Activated CD8-positive, alpha-beta memory T cell treated with anti-CD3 and anti-CD28 coated beads for 1 hour (primary cell): ENCODE results near the gene CHMP4A.
A peak's percentile ranks its signal among the peaks of the same experiment; 100 is the strongest.
"Not testable (repeated sequence)": the region's sequence is repeated elsewhere in the genome, so short reads cannot be mapped to it uniquely, and the experiment has no call there.

Source experiments
- DNase-seq, 2 donors: peaks; one replicate each; pipeline ENCODE4 v3.0.0-alpha.2; 2020; ENCODE audit warnings: low read depth in 1 of 2; ENCODE audit errors: extremely low read depth in 1 of 2

The CHMP4A gene

DNA sequence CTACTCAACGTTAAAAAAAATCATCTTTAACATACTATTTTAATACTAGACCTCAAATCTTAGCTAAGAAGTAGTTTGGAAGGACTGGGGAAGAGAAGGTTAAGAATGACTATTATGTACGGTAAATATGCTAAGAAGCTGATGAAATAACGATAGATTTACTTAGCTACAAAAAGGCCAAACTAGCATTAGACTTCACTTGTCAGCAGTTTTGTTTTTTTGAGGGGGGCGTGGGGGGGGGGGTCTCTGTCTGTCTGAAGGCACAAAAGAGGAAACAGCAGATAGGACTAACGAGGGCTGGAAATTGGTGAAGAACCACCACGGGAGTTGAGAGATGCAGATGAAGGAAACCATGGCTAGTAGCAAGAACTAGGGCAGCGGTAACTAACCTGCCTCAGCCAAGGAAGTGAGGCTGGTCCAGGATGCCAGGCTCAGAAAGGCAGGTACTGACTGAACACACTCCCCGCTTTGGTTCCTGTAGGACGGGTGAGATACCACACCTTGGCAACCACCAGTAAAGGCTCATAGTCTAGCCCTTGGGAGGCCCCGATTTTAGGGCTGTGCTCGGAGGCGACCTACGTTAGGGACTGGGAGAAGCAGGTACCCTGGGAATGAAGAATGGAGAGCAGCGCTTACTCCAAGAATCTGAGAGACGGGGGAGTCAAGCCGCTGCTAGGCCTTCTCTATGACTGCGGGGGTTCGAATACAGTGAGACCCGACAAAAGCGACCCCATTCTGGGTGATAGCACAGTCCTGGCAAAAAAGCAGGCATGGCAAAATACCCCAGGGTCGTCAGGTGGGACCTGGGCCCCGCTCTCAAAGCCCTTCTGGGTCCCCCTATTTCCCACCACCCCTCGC is 18.2 kb upstream of the CHMP4A start:
- DNase-seq = no peak

DNA sequence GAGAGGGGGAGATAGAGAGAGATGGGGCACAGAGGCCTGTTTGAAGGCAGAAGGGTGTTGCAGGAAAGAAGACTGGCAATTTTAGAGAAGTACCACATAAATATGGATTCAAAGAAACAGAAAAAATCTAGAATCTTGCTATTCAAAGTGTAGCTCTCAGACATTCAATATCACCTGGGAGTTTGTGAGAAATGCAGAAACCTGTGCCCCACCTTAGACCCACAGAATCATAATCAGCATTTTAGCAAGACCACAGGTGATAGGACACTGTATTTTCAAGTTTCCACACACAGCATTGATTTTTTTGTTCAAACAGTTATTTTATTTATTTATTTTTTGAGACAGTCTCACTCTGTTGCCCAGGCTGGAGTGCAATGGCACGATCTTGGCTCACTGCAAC is 15.6 kb upstream of the CHMP4A start:
- no peak for DNase-seq

DNA sequence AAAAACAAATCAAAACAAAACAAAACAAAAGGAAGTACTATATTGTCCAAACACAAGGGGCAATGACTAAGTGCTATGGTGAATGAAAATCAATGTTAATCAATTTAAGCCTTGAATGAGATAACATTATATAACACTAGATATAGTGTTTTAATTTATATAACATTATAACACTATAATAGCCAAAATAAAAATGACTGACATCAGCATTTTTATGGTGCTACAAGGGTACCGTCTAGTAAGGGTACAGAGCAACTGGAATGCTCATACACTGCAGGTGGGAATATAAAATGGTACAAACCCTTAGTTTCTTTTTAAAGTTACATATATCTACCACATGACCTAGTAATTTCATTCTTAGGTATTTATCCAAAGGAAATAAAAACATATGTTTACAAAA is 13.2 kb upstream of the CHMP4A start:
- no peak for DNase-seq

DNA sequence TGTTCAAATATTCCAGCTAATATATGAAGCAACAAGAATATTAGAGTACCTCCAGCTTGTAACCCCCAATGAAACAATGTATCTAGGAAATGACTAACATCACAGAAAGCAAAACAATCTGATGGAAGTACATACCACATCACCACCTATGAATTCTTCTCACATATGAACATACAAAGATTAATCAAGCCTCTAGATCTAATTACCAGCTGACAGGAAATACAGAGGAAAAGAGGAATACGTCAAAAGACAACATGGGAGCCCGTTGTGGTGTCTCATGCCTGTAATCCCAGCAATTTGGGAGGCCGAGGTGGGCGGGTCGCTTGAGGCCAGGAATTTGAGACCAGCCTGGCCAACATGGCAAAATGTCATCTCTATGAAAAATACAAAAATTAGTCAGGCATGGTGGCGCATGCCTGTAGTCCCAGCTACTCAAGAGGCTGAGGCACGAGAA is 11.4 kb upstream of the CHMP4A start:
- DNase-seq = no peak

DNA sequence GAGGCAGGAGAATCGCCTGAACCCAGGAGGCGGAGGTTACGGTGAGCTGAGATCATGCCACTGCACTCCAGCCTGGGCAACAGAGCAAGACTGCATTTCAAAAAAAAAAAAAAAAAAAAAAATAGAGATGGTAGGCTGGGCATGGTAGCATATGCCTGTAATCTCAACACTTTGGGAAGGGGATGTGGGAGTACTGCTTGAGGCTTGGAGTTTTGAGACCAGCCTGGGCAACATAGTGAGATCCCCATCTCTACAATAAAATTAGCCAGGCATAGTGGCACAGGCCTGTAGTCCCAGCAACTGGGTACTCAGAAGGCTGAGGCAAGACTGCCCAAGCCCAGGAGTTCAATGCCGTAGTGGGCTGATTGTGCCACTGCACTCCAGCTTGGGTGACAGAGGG is 9.7 kb upstream of the CHMP4A start:
- DNase-seq = not testable (repeated sequence)

DNA sequence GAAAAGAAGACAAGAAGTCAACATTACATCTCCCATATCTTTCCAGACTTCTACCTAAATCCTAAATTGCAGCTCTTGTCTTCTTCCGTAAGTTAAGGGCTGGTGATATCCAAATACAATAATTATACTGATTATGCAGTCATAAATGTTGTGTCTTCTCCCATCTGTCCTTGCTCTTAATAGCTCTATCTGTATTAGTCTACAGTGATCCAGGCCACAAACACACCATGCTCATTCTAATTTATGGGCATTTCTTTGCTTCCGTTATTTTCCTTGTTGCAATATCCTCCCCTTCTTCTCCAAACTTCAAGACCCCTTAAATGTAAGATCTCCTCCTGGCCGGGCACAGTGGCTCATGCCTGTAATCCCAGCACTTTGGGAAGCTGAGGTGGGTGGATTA is 6.2 kb upstream of the CHMP4A start:
- no peak for DNase-seq

DNA sequence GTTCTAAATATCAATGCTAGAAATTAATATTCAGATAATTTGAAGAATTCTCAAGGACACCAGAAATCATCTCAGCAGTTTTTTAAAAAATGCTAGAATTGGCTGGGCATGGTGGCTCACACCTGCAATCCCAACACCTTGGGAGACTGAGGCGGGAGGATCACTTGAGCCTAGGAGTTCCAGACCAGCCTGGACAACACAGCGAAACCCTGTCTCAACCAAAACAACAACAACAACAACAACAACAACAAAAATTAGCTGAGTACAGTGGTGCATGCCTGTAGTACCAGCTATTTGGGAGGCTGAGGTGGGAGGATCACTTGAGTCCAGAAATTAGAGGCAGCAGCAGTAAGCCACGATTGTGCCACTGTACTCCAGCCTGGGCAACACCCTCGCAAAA is 5.8 kb upstream of the CHMP4A start:
- no peak for DNase-seq

DNA sequence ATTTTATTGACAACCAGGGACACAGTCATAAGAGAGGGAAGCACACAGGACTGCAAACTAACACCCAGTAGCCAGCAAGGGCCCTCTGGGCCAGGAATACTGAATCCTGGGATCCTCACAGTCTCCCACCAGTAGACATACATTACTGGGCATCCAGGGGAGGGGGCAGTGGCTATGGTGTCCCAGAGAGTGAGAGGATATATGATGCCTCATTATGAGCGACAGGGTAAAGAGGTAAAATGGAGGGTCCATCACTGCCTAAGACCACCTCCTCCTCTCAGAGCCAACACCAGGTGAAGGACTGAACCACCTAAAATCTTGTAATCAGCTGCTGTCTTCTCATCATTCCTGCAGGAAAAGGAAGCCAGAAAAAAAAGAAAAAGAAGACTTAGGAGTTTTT is 3.6 kb upstream of the CHMP4A start:
- DNase-seq = not testable (repeated sequence)

DNA sequence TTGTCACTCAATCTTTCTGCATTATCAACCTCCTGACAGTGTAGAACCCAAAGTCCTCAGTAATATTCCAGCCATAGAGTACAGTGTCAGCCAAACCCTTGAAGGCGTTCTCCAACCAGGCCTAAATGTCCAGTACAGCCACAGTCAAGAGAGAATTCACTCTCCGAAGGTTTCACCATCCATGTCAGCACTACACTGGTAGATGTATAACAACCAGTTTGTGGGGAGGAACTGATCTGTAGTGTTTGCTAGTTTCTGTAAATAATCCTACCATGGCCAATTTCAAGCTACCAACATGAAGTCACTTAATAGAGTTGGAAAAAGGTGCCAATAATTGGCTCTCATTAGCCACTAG is 3.0 kb upstream of the CHMP4A start:
- DNase-seq = no peak

DNA sequence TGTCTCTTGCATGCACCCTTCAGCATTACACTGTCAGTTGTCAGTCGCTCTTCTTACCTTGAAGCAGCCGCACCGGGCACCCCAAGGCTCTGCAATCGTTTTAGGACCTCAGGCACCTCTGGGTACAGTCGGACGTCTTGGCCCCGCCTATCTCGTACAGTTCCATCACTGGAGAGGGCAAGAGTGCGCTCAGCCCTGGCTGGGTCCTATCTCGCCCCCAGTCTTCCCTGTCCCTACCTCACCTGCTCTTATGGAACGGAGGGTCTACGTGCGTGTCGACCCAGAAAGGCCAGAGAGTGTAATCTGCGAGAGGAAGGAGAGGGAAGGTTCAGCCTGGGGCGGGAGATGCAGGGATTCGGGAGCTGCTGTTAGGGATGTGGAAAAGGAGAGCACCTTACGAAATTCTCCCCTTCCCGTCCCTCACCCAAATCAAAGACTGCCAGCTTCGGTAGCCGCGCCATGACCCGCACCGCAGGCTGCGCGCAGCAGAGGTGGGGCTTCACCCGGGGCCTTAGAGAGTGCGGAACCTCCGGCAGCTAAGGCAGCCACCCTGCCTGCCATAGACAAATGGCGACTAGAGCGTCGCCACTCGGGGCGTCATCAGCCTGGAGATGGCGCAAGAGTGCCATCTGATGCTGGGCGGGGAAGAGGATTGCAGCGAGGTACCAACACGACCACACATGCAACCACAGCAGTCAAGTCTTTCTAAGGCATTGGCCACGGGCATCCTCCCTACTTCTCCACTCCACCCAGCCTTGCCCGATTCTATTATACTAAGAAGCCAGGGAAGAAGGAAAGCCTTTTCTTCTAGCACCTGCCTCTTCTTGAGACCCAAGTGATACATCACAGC is 2.4 kb upstream of the CHMP4A start, which contains the start of gene MDP1:
MDP1 (minus strand) TSS at position 572 of the 850 bp plus-strand sequence; CDS start at position 461, 111 bp downstream.
- DNase-seq = peak; percentile 65 to 73

DNA sequence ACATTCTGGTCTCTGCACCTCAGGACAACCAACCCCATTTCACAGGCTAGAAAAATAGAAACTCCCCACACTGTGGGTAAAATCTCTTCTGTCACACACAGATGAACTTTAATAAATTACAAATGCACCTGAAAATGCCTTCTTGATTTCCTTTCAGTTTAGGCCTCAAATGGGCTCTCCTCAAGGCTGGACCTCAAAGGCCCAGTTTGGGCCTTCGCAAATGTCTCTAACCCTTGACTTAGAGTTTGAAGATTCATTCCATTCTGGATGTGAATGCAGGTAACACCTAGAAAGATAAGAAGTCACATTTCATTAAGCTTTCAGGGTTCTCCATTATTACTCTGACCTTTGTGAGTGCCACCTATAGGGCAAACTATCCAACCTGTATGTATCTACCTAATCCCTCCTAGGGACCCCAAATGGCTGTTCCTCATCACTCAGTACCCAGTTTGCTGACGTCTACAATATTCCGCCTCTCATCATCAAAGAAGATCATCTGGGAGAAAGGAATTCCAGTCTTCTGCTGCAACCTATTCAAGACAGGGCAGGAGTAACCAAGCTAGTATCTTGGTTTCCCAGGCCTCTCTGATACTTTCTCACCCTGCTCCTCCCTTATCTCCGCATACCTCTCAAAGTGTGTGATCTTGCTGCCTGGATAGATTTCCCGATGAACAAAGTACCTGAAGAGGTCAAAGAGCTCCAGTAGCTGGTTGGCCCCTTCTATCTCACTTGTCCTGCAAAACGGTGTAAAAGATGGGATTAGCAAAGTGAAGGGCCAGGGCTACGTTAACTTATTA is 776 bp upstream of the CHMP4A start:
- DNase-seq = no peak

DNA sequence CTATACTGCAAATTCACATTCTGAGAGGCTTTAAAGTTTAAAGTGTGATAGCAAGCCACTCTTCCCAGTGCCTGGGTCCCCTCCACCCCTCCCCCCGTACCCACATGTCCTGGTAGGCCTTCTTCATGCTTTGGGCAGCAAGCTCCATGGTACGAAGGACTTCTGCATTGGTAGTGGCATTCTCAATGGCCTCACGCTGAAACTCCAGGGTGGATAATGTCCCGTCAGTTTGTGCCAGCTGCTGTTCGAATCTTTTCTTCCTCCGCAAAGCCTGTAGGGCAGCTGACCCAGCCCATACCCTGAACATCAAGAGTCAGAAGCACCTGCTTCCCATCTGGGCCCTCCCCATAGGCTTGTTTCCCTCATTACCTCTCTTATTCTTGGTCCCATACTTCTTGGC is 2.0 kb downstream of the CHMP4A start:
- no peak for DNase-seq

DNA sequence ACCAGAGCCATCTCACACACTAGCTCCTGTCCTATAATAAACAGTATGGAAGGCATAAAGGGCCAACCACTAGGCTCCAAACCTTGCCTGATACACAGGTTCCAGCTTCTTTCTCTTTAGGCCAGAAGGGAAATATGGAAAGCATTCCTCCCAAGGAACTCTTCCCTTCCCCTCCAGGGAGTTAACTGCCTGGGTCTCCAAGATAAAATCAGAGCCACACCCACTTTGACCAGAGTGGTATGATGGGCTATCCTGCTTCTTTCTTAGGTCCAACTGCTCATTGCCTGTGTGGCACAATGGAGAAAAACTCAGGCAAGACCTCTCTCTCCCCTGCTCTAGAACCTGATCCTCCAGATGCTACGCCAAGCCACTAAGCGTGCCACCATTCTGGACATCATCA is 5.7 kb downstream of the CHMP4A start:
- no peak for DNase-seq

DNA sequence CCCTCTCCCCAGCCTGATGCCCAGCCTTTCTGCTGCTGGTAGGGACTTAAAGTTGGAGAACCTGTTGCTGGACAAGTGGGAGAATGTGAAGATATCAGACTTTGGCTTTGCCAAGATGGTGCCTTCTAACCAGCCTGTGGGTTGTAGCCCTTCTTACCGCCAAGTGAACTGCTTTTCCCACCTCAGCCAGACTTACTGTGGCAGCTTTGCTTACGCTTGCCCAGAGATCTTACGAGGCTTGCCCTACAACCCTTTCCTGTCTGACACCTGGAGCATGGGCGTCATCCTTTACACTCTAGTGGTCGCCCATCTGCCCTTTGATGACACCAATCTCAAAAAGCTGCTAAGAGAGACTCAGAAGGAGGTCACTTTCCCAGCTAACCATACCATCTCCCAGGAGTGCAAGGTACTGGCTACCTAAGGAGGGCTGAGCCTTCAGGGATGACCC is 6.2 kb downstream of the CHMP4A start:
- no peak for DNase-seq

DNA sequence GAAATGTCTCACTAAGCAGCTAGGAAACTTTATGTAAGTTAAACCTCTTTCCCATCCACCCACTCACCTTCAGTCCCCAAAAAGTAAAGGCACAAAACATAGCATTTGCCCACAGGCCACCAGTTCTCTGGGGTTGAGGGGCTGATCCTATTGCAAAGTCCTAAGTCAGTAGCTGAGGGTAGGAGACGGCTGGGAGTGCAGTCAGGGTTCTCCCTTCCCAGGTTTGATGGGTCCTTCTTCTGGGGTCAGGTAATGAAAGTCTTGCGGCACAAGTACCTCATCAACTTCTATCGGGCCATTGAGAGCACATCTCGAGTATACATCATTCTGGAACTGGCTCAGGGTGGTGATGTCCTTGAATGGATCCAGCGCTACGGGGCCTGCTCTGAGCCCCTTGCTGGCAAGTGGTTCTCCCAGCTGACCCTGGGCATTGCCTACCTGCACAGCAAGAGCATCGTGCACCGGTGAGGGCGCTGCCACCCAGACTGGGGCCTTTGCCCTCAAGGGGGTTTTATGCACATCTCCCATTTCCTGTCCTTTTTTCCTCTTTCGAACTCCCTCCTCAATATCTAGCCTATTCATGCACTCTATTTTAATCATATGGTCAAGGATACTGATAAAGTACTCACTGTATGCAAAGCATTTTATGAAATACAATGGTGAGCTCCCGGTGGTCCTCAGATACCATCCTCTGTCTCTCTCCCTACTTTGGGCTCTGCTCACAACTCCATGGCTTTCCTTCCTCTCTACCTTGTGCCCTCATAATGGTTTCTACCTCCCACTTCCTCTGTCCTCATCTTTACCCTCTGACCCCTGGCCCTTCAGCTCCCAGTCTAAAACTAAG is 6.8 kb downstream of the CHMP4A start:
- no peak for DNase-seq

DNA sequence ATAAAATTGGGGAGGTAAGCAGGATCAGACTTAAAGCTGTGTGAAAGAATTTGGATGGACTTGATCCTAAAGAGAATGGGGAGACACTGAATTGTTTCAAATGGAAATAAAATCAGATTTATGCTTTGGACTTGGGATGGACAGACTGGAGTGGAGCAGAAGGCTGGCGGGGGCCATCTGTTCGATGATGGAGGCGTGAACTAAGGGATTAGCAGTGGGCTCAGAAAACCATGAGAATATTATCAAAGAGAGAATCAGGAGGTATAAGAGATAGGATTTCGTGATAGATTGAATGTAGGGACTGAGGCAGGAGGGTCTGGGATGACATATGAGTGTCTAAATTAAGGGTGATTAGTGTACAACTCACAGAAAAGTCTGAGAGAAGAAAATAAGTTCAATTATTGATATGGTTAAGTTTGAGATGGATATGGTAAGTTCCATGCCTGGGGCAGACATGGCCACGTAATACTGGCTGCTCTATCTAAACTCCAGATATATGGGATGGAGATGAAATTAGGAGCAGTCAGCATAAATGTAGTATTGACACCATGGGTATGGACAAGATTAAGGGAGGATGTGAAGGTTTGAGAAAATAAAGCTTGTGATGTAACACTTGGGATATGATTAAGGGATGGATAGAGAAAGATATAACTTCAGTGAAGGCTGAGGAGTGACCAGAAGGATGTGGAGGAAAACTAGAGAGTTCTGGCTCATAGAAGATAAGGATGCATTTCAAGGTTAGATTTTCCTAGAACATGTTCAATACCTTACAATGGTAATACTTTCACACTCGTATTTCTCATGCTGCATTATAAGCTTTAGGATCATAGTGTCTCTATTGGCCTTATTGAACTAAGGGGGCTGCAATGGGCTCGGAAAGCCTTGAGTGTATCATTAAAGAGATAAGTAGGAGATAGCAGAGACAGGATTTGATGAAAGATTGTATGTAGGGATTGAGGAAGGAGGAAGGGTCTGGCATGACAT is 8.8 kb downstream of the CHMP4A start:
- no peak for DNase-seq

DNA sequence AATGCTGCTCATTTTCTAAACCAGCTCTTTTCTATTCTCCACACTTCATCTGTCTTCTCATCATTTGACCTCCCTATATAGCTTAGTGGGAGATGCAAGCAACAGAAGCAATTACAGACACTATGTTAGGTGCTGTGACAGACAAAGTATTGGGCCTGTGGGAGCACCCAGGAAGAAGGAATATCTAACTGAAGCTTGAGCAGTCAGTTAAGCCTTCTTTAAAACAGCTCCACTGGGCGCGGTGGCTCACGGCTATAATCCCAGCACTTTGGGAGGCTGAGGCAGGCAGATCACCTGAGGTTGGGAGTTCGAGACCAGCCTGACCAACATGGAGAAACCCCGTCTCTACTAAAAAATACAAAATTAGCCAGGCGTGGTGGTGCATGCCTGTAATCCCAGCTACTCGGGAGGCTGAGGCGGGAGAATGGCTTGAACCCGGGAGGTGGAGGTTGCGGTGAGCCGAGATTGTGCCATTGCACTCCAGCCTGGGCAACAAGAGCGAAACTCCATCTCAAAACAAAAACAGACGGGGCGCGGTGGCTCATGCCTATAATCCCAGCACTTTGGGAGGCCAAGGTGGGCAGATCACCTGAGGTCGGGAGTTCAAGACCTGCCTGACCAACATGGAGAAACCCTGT is 9.9 kb downstream of the CHMP4A start:
- DNase-seq = not testable (repeated sequence)

DNA sequence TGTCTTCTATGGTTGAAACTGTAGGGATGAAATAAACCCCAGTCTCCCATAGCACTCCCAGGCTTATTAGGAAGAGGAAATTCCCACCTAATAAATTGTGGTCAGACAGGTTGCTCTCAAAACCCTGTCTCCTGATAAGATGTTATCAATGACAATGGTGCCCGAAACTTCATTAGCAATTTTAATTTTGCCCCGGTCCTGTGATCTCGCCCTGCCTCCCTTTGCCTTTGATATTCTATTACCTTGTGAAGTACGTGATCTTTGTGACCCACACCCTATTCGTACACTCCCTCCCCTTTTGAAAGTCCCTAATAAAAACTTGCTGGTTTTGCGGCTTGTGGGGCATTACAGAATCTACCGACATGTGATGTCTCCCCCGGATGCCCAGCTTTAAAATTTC is 10.8 kb downstream of the CHMP4A start:
- DNase-seq = not testable (repeated sequence)
